Measurements from ENCODE around the gene GINS1. TPM values are rescaled to one million over a fixed set of nuclear protein-coding genes. Genes with fewer than 3 reads are reported as not detected.

GINS1 gene
- total RNA-seq, 2 experiments from 2014 or later: 24.6 to 32.7 TPM

GRCh38 chr20:25454153-25454900 is 46.9 kb downstream of the GINS1 start:
- H3K4me1 Mint-ChIP-seq: no peaks in the 10 kb centered on the region
- no peak overlapping the region for H3K4me3 Mint-ChIP-seq
- H3K9me3 Mint-ChIP-seq (ENCODE audit: low read depth): no peaks in the 10 kb centered on the region
- ATAC-seq (no peak), DNase-seq (no peak)
- intact Hi-C loops (cut with DNase I, micrococcal nuclease): no loop called here
- H3K27me3 Mint-ChIP-seq: no peaks in the 10 kb centered on the region
- POLR2A ChIA-PET: no interaction called here
- H3K36me3 Mint-ChIP-seq (ENCODE audit: low read depth): no peaks in the 10 kb centered on the region
- no peak overlapping the region for H3K27ac Mint-ChIP-seq
- CTCF ChIA-PET: no interaction called here

- Mint-ChIP-seq H3K9me3 (ENCODE audit: low read depth) (no peaks in the 10 kb centered on the region), H3K4me1 (no peaks in the 10 kb centered on the region), H3K27me3 (no peaks in the 10 kb centered on the region), H3K36me3 (ENCODE audit: low read depth) (no peaks in the 10 kb centered on the region), H3K27ac (no peak overlapping the region), H3K4me3 (no peak overlapping the region)
- no peak for ATAC-seq
- ChIA-PET POLR2A (no interaction called here), CTCF (no interaction called here)
- DNase-seq: no peak
- intact Hi-C loops (cut with DNase I, micrococcal nuclease): no loop called here
These were observed 50.6 kb downstream of the GINS1 start for GRCh38 chr20:25457886-25458680.

- H3K4me3 Mint-ChIP-seq: no peak overlapping the region
- ChIA-PET POLR2A (no interaction called here), CTCF (interaction anchor here (0.6 kb wide), 1 partner anchor 66 kb away, joined by 4 read pairs; no protein-coding TSS in a partner anchor)
- H3K27me3 Mint-ChIP-seq: no peaks in the 10 kb centered on the region
- no peaks in the 10 kb centered on the region for H3K4me1 Mint-ChIP-seq
- intact Hi-C loops (cut with DNase I, micrococcal nuclease): no loop called here
- no peaks in the 10 kb centered on the region for H3K36me3 Mint-ChIP-seq (ENCODE audit: low read depth)
- H3K9me3 Mint-ChIP-seq (ENCODE audit: low read depth): no peaks in the 10 kb centered on the region
- ATAC-seq (no peak), DNase-seq (no peak)
- H3K27ac Mint-ChIP-seq: no peak overlapping the region
These were observed 51.8 kb downstream of the GINS1 start for GRCh38 chr20:25459111-25459830.

GRCh38 chr20:25459916-25460535 is 52.6 kb downstream of the GINS1 start:
- ChIA-PET POLR2A (no interaction called here), CTCF (interaction anchor here (0.6 kb wide), 1 partner anchor 66 kb away, joined by 4 read pairs; no protein-coding TSS in a partner anchor)
- Mint-ChIP-seq H3K27me3 (no peaks in the 10 kb centered on the region), H3K9me3 (ENCODE audit: low read depth) (no peaks in the 10 kb centered on the region), H3K4me1 (no peaks in the 10 kb centered on the region), H3K4me3 (no peak overlapping the region), H3K27ac (no peak overlapping the region), H3K36me3 (ENCODE audit: low read depth) (no peaks in the 10 kb centered on the region)
- DNase-seq: no peak
- no peak for ATAC-seq
- intact Hi-C loops (cut with DNase I, micrococcal nuclease): no loop called here

GRCh38 chr20:25460566-25461280 is 53.2 kb downstream of the GINS1 start:
- POLR2A ChIA-PET: no interaction called here
- H3K4me3 Mint-ChIP-seq: no peak overlapping the region
- ATAC-seq (no peak), DNase-seq (no peak)
- no peaks in the 10 kb centered on the region for H3K9me3 Mint-ChIP-seq (ENCODE audit: low read depth)
- CTCF ChIA-PET: no interaction called here
- H3K36me3 Mint-ChIP-seq (ENCODE audit: low read depth): no peaks in the 10 kb centered on the region
- H3K27me3 Mint-ChIP-seq: no peaks in the 10 kb centered on the region
- H3K4me1 Mint-ChIP-seq: no peaks in the 10 kb centered on the region
- intact Hi-C loops (cut with DNase I, micrococcal nuclease): no loop called here
- no peak overlapping the region for H3K27ac Mint-ChIP-seq

- Mint-ChIP-seq H3K4me3 (no peak overlapping the region), H3K36me3 (ENCODE audit: low read depth) (no peaks in the 10 kb centered on the region), H3K9me3 (ENCODE audit: low read depth) (no peaks in the 10 kb centered on the region), H3K4me1 (no peaks in the 10 kb centered on the region), H3K27me3 (no peaks in the 10 kb centered on the region), H3K27ac (no peak overlapping the region)
- no peak for ATAC-seq
- intact Hi-C loops (cut with DNase I, micrococcal nuclease): no loop called here
- POLR2A ChIA-PET: no interaction called here
- CTCF ChIA-PET: no interaction called here
- no peak for DNase-seq
These were observed 53.8 kb downstream of the GINS1 start for GRCh38 chr20:25461281-25461650.

- no peak for ATAC-seq
- CTCF ChIA-PET: interaction anchor here (1.1 kb wide), 1 partner anchor 23 kb away, joined by 3 read pairs; no protein-coding TSS in a partner anchor
- Mint-ChIP-seq H3K36me3 (ENCODE audit: low read depth) (no peaks in the 10 kb centered on the region), H3K27ac (no peak overlapping the region), H3K4me3 (no peak overlapping the region), H3K27me3 (no peaks in the 10 kb centered on the region), H3K4me1 (no peaks in the 10 kb centered on the region), H3K9me3 (ENCODE audit: low read depth) (no peaks in the 10 kb centered on the region)
- intact Hi-C loops (cut with DNase I, micrococcal nuclease): no loop called here
- POLR2A ChIA-PET: no interaction called here
- DNase-seq: no peak
These were observed 54.5 kb downstream of the GINS1 start for GRCh38 chr20:25461786-25462545.

- Mint-ChIP-seq H3K36me3 (ENCODE audit: low read depth) (no peaks in the 10 kb centered on the region), H3K27ac (no peak overlapping the region), H3K27me3 (no peaks in the 10 kb centered on the region), H3K9me3 (ENCODE audit: low read depth) (no peaks in the 10 kb centered on the region), H3K4me1 (no peaks in the 10 kb centered on the region), H3K4me3 (no peak overlapping the region)
- intact Hi-C loops (cut with DNase I, micrococcal nuclease): no loop called here
- ATAC-seq (no peak), DNase-seq (no peak)
- ChIA-PET CTCF (no interaction called here), POLR2A (no interaction called here)
These were observed 57.2 kb downstream of the GINS1 start for GRCh38 chr20:25464501-25465242.

GRCh38 chr20:25465243-25466135 is 58.0 kb downstream of the GINS1 start:
- ATAC-seq (no peak), DNase-seq (no peak)
- H3K36me3 Mint-ChIP-seq (ENCODE audit: low read depth): no peaks in the 10 kb centered on the region
- peaks cover 4% of the 10 kb centered on the region for H3K4me1 Mint-ChIP-seq
- no peaks in the 10 kb centered on the region for H3K9me3 Mint-ChIP-seq (ENCODE audit: low read depth)
- no peak overlapping the region for H3K27ac Mint-ChIP-seq
- no peaks in the 10 kb centered on the region for H3K27me3 Mint-ChIP-seq
- H3K4me3 Mint-ChIP-seq: no peak overlapping the region
- intact Hi-C loops (cut with DNase I, micrococcal nuclease): no loop called here
- CTCF ChIA-PET: no interaction called here
- POLR2A ChIA-PET: no interaction called here

GRCh38 chr20:25466846-25467245 is 59.4 kb downstream of the GINS1 start:
- Mint-ChIP-seq H3K4me1 (peaks cover 4% of the 10 kb centered on the region), H3K36me3 (ENCODE audit: low read depth) (no peaks in the 10 kb centered on the region), H3K4me3 (no peak overlapping the region), H3K27ac (no peak overlapping the region), H3K9me3 (ENCODE audit: low read depth) (no peaks in the 10 kb centered on the region), H3K27me3 (no peaks in the 10 kb centered on the region)
- POLR2A ChIA-PET: no interaction called here
- CTCF ChIA-PET: no interaction called here
- intact Hi-C loops (cut with DNase I, micrococcal nuclease): no loop called here
- no peak for DNase-seq
- ATAC-seq: no peak

All from activated CD4-positive, alpha-beta T cell treated with anti-CD3 and anti-CD28 coated beads for 36 hours (primary cell).